Naive thymus-derived CD4-positive, alpha-beta T cell (primary cell): Measurements from ENCODE around the gene TMEM88. TPM values are rescaled to one million over a fixed set of nuclear protein-coding genes. Genes with fewer than 3 reads are reported as not detected.

ENCODE experiments used
- ATAC-seq: fragments of 150-1000 bp; cut with Tn5 transposase; 2 replicates; pipeline ENCODE4 v1.10.0; 2021; ENCODE audit warnings: mild to moderate bottlenecking, moderate library complexity
- CTCF ChIA-PET: fragments of 350-600 bp; sonication (Branson Sonifier 250); formaldehyde crosslinking; loops from one replicate; lab custom pipeline; 2021; ENCODE audit warnings: antibody characterized with exemption; lab: Charles Lee
- POLR2A ChIA-PET: fragments of 350-600 bp; sonication (Branson Sonifier 250); formaldehyde crosslinking; loops from one replicate; lab custom pipeline; 2021; ENCODE audit warnings: antibody characterized with exemption, inconsistent platforms; lab: Charles Lee
- DNase-seq, 9 donors: peaks; one replicate each; pipeline versions ENCODE4 v3.0.0 to v3.0.0-alpha.2; 2020 to 2022; ENCODE audit warnings: mixed read lengths in 1 of 9
- H3K27ac ChIP-seq: one replicate; pipeline ENCODE4 v1.7.0; 2013; ENCODE audit warnings: mild to moderate bottlenecking, low read depth, low read length, moderate library complexity
- H3K27me3 ChIP-seq, 2 donors: one replicate each; pipeline ENCODE4 v1.7.0; 2013; ENCODE audit warnings: low read length in 2 of 2, mild to moderate bottlenecking in 2 of 2, moderate library complexity in 2 of 2; ENCODE audit not compliant: control insufficient read depth in 2 of 2, insufficient read depth in 2 of 2
- H3K36me3 ChIP-seq, 3 experiments: 1 replicate in 2 of 3; 2 replicates in 1 of 3; pipeline ENCODE4 v1.7.0; 2013; ENCODE audit warnings: low read length in 3 of 3, mild to moderate bottlenecking in 3 of 3, moderate library complexity in 1 of 3; ENCODE audit not compliant: insufficient read depth in 3 of 3, control insufficient read depth in 2 of 3
- H3K4me1 ChIP-seq, 2 donors: one replicate each; pipeline ENCODE4 v1.7.0; 2013; ENCODE audit warnings: low read length in 2 of 2, mild to moderate bottlenecking in 2 of 2, moderate library complexity in 1 of 2; ENCODE audit not compliant: control insufficient read depth in 2 of 2, insufficient read depth in 2 of 2
- H3K4me3 ChIP-seq: 2 replicates; pipeline ENCODE4 v1.7.0; 2013; ENCODE audit warnings: mild to moderate bottlenecking, low read length
- H3K9me3 ChIP-seq, 3 experiments: 1 replicate in 2 of 3; 2 replicates in 1 of 3; pipeline ENCODE4 v1.7.0; 2013; ENCODE audit warnings: low read length in 3 of 3; ENCODE audit not compliant: control insufficient read depth in 2 of 3
- H3K27ac Mint-ChIP-seq, 9 donors: one replicate each; pipeline ENCODE4 v1.8.0; 2020 to 2022; ENCODE audit warnings: mixed read lengths in 9 of 9, mild to moderate bottlenecking in 8 of 9, moderate library complexity in 5 of 9, inconsistent platforms in 2 of 9
- H3K27me3 Mint-ChIP-seq, 5 donors: one replicate each; pipeline ENCODE4 v1.8.0; 2021 to 2022; ENCODE audit warnings: mixed read lengths in 5 of 5, mild to moderate bottlenecking in 1 of 5
- H3K36me3 Mint-ChIP-seq, 5 donors: one replicate each; pipeline ENCODE4 v1.8.0; 2020 to 2022; ENCODE audit warnings: mixed read lengths in 5 of 5, mild to moderate bottlenecking in 3 of 5, inconsistent platforms in 1 of 5
- H3K4me1 Mint-ChIP-seq, 7 donors: one replicate each; pipeline ENCODE4 v1.8.0; 2020 to 2022; ENCODE audit warnings: mixed read lengths in 7 of 7, mild to moderate bottlenecking in 3 of 7, inconsistent platforms in 1 of 7
- H3K4me3 Mint-ChIP-seq, 10 donors: one replicate each; pipeline ENCODE4 v1.8.0; 2020 to 2022; ENCODE audit warnings: mild to moderate bottlenecking in 10 of 10, mixed read lengths in 10 of 10, moderate library complexity in 6 of 10, inconsistent platforms in 2 of 10
- H3K9me3 Mint-ChIP-seq, 11 donors: one replicate each; pipeline ENCODE4 v1.8.0; 2020 to 2022; ENCODE audit warnings: mixed read lengths in 11 of 11, mild to moderate bottlenecking in 4 of 11, inconsistent platforms in 1 of 11, moderate library complexity in 1 of 11
- intact Hi-C, 2 donors: fragments of 100-400 bp; cut with micrococcal nuclease; formaldehyde crosslinking; loops; one replicate each; pipeline ENCODE4 v1.15.1; 2023
- polyA plus RNA-seq, 2 donors: library from polyadenylated mRNA; unstranded; fragments of 300-500 nt; fragmentation: Illumina TruSeq; gene quantifications; one replicate each; pipeline ENCODE4 v1.2.3, GENCODE V29; 2021
- total RNA-seq, 6 experiments: library from RNA in 5 of 6; stranded (reverse) in 5 of 6; gene quantifications; 1 replicate in 5 of 6; 2 replicates in 1 of 6; pipeline ENCODE4 v1.2.3 and lab custom pipeline; 2021 to 2026

TMEM88 gene
- total and polyA plus RNA-seq, 7 experiments from 2014 or later, result 0.70 to 32.7 (median 11.6) TPM; not detected in 2

DNA sequence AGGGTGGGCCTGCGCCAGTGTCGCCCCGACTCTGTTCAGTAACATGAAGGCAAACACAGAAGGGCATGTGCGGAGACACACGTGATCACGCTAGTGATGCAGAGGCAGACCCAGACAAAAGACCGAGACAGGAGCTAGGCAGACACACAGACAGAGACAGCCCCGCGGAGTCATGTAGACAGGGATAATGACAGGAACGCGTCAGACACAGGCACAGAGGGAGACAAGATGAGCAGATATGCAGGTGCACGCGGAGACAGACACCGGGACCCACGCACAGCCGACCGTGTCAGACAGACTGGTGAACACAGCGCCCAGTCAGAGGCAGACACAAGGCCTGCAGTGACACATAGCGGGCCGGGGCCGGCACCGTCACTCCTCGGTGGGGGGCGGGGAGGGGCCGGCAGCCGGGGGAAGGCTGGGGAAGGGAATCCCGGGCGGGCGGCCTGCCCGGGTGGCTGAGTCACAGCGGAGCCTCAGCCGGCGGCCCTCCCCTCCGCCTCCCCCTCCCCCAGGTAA, 13.4 kb upstream of the TMEM88 start:
- H3K27me3 ChIP-seq, result no peaks in the 10 kb centered on the region
- Mint-ChIP-seq H3K27ac (peak overlapping the region; percentile 90 to 100 (median 99)), H3K27me3 (peaks cover 0 to 2% (median 0%) of the 10 kb centered on the region in 5 donors), H3K9me3 (peaks cover 0 to 13% (median 0%) of the 10 kb centered on the region in 11 donors), H3K4me3 (peak overlapping the region; percentile 85 to 99 (median 94)), H3K4me1 (peaks cover 41 to 67% (median 55%) of the 10 kb centered on the region in 7 donors), H3K36me3 (peaks cover 0 to 10% (median 3%) of the 10 kb centered on the region in 5 donors)
- peak; percentile 48 for ATAC-seq
- POLR2A ChIA-PET, result interaction anchor here (0.8 to 6.2 kb wide), 6 partner anchors 8 to 603 kb away, joined by 3 to 86 read pairs (median 5); partner anchors contain the start of genes CYB5D1, KDM6B, NAA38 and TP53
- H3K36me3 ChIP-seq, result peaks cover 0 to 12% (median 0%) of the 10 kb centered on the region in 3 experiments
- peak in 8 of 9 donors; percentile 71 to 98 (median 86) for DNase-seq
- H3K4me3 ChIP-seq, result peak overlapping the region; percentile 84
- H3K4me1 ChIP-seq, result peaks cover 31 to 52% of the 10 kb centered on the region in 2 donors
- intact Hi-C loops, result loop anchor here (5.0 to 10.0 kb wide), 5 partner anchors 224 to 1189 kb away; partner anchors contain the start of genes ACADVL (in 1 of the 2), C17orf100 (in 1 of the 2), DLG4 (in 1 of the 2) and FGF11 (in 1 of the 2)
- CTCF ChIA-PET, result interaction anchor here (0.6 to 1.4 kb wide), 4 partner anchors 16 to 98 kb away, joined by 3 to 5 read pairs (median 3); partner anchors contain the start of gene NAA38
- peak overlapping the region; percentile 100 for H3K27ac ChIP-seq
- H3K9me3 ChIP-seq, result no peaks in the 10 kb centered on the region

DNA sequence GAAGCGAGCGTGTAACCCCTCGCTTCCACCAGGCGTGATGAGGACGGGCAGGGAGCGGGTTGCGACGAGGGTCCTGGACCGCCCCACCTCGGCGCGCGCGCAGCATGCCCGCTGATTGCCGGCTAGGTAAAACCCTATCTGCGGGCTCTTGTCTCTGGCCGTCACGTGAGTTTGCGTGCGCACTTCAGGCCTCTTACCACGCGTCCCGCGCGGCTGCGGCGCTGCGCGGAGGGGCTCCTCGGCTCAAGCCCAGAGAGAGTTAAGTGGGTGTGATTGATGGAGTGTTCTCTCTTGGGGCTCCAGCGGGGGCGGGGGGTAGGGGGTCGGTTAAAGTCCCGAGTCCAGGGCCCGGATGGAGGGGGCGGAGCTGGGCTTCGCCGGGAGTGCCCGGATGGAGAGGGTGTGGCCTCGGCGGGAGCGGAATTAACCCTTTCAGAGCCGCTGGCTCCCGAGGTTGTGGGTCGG, 12.9 kb upstream of the TMEM88 start:
- ATAC-seq, result peak; percentile 33
- H3K4me3 ChIP-seq, result peak overlapping the region; percentile 84
- POLR2A ChIA-PET, result interaction anchor here (0.7 to 6.2 kb wide), 5 partner anchors 8 to 155 kb away, joined by 3 to 86 read pairs (median 4); partner anchors contain the start of genes CYB5D1, KDM6B, NAA38 and TP53

DNA sequence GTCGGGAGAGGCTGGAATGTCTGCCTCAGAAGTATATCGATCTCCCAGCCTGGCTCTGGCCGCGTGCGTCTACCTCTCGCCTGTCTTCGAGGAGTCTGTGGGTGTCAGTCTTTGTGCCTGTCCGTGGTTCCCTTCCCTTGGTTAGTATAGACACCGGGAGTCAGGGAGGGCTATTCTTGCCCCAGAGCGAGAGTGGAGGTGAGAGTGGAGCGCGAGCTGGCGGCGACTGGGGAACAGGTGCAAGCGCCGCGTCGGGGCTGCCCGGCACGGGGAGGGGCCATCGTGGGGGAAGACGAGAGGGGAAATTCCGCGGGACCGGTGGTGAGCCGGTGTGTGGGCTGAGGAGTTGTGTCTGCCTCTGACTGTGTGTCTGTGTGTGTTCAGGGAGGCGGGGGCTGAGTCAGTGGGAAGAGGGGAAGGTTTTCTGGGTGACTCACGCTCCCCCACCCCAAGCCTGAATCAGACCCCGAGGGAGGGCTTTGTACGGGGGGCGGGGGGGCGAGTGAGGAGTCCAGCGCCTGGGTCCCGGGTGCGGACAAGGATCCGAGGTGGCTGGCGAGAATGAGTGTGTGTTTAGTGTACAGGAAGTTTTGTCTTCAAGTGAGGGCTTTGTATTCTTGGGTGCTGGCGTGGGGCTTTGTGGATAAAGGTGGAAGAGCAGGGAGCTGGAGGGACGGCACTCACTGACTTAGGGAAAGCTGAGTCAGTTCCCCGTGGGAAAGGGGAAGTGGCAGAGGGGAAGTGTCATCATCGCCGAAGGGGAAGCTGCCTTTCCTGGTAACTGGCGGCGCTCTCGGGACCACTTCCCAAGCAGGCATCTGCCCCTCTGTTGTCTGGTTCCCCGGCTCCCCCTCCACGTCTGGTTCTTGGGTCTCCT, 12.2 kb upstream of the TMEM88 start:
- Mint-ChIP-seq H3K9me3 (peaks cover 0 to 13% (median 0%) of the 10 kb centered on the region in 11 donors), H3K4me1 (peaks cover 32 to 57% (median 45%) of the 10 kb centered on the region in 7 donors), H3K4me3 (peak overlapping the region; percentile 85 to 99 (median 94)), H3K27ac (peak overlapping the region; percentile 90 to 100 (median 99)), H3K36me3 (peaks cover 0 to 10% (median 3%) of the 10 kb centered on the region in 5 donors), H3K27me3 (peaks cover 0 to 2% (median 0%) of the 10 kb centered on the region in 5 donors)
- Histone ChIP-seq H3K4me1 (peaks cover 20 to 41% of the 10 kb centered on the region in 2 donors), H3K27ac (peak overlapping the region; percentile 100), H3K4me3 (peak overlapping the region; percentile 84), H3K36me3 (peaks cover 0 to 21% (median 0%) of the 10 kb centered on the region in 3 experiments), H3K9me3 (no peaks in the 10 kb centered on the region), H3K27me3 (no peaks in the 10 kb centered on the region)
- intact Hi-C loops, result loop anchor here (1.0 to 10.0 kb wide), 11 partner anchors 9 to 1190 kb away; partner anchors contain the start of genes ACADVL (in 1 of the 2), C17orf100 (in 1 of the 2), DLG4 (in 1 of the 2) and EIF5A (in 1 of the 2)
- DNase-seq (peak; percentile 84 to 98 (median 91)), ATAC-seq (peak; percentile 66)
- ChIA-PET CTCF (interaction anchor here (0.8 to 1.4 kb wide), 4 partner anchors 9 to 147 kb away, joined by 3 to 7 read pairs (median 4); partner anchors contain the start of gene NAA38), POLR2A (interaction anchor here (0.5 to 6.2 kb wide), 10 partner anchors 9 to 295 kb away, joined by 3 to 86 read pairs (median 4); partner anchors contain the start of genes CYB5D1, KDM6B, NAA38 and TP53)

More for the DNA sequence above, 12.9 kb upstream of the TMEM88 start:
- no peaks in the 10 kb centered on the region for H3K9me3 ChIP-seq
- DNase-seq, result peak in 8 of 9 donors; percentile 77 to 91 (median 82)
- intact Hi-C loops, result loop anchor here (1.0 to 10.0 kb wide), 10 partner anchors 9 to 1190 kb away; partner anchors contain the start of genes ACADVL (in 1 of the 2), C17orf100 (in 1 of the 2), DLG4 (in 1 of the 2) and EIF5A (in 1 of the 2)
- peaks cover 26 to 48% of the 10 kb centered on the region in 2 donors for H3K4me1 ChIP-seq
- H3K4me3 Mint-ChIP-seq, result peak overlapping the region; percentile 85 to 99 (median 94)
- H3K27me3 Mint-ChIP-seq, result peaks cover 0 to 2% (median 0%) of the 10 kb centered on the region in 5 donors
- CTCF ChIA-PET, result interaction anchor here (0.6 to 1.4 kb wide), 5 partner anchors 15 to 148 kb away, joined by 3 to 4 read pairs (median 3); partner anchors contain the start of gene NAA38
- peaks cover 0 to 10% (median 3%) of the 10 kb centered on the region in 5 donors for H3K36me3 Mint-ChIP-seq
- H3K9me3 Mint-ChIP-seq, result peaks cover 0 to 13% (median 0%) of the 10 kb centered on the region in 11 donors
- peak overlapping the region; percentile 100 for H3K27ac ChIP-seq
- peaks cover 39 to 64% (median 51%) of the 10 kb centered on the region in 7 donors for H3K4me1 Mint-ChIP-seq
- H3K27me3 ChIP-seq, result no peaks in the 10 kb centered on the region
- peak overlapping the region; percentile 90 to 100 (median 99) for H3K27ac Mint-ChIP-seq
- H3K36me3 ChIP-seq, result peaks cover 0 to 15% (median 0%) of the 10 kb centered on the region in 3 experiments

DNA sequence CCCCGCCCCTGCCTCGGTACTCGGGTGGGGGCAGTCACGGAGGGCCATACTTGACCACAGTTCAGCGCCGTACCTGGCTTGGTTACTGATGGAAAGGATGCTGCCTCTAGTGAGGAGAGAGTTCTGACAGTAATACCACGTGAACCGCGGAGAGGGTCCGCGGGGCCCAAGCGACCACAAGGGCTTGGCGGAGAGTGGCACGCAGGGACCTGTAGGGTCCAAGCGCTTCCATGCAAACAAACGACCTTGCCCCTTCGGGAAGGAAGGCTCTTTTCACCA, 11.7 kb upstream of the TMEM88 start:
- intact Hi-C loops, result loop anchor here (1.0 to 10.0 kb wide), 9 partner anchors 8 to 1191 kb away; partner anchors contain the start of genes ACADVL (in 1 of the 2), C17orf100 (in 1 of the 2), DLG4 (in 1 of the 2) and EIF5A (in 1 of the 2)
- Mint-ChIP-seq H3K27me3 (peaks cover 0 to 2% (median 0%) of the 10 kb centered on the region in 5 donors), H3K4me1 (peaks cover 29 to 54% (median 41%) of the 10 kb centered on the region in 7 donors), H3K36me3 (peaks cover 0 to 10% (median 3%) of the 10 kb centered on the region in 5 donors), H3K27ac (peak overlapping the region; percentile 90 to 100 (median 99)), H3K9me3 (peaks cover 0 to 13% (median 0%) of the 10 kb centered on the region in 11 donors), H3K4me3 (peak overlapping the region; percentile 85 to 99 (median 94))
- peaks cover 0 to 25% (median 0%) of the 10 kb centered on the region in 3 experiments for H3K36me3 ChIP-seq
- ChIA-PET POLR2A (interaction anchor here (0.5 to 6.2 kb wide), 7 partner anchors 8 to 295 kb away, joined by 3 to 86 read pairs (median 4); partner anchors contain the start of genes CYB5D1, KDM6B and NAA38), CTCF (interaction anchor here (1.1 to 1.3 kb wide), 2 partner anchors 8 to 16 kb away, joined by 4 to 7 read pairs; no protein-coding TSS in a partner anchor)
- H3K27ac ChIP-seq, result peak overlapping the region; percentile 100
- peak overlapping the region; percentile 84 for H3K4me3 ChIP-seq
- H3K9me3 ChIP-seq, result no peaks in the 10 kb centered on the region
- H3K27me3 ChIP-seq, result no peaks in the 10 kb centered on the region
- DNase-seq, result peak in 4 of 9 donors; percentile 42 to 66 (median 56)
- H3K4me1 ChIP-seq, result peaks cover 20 to 38% of the 10 kb centered on the region in 2 donors
- no peak for ATAC-seq

DNA sequence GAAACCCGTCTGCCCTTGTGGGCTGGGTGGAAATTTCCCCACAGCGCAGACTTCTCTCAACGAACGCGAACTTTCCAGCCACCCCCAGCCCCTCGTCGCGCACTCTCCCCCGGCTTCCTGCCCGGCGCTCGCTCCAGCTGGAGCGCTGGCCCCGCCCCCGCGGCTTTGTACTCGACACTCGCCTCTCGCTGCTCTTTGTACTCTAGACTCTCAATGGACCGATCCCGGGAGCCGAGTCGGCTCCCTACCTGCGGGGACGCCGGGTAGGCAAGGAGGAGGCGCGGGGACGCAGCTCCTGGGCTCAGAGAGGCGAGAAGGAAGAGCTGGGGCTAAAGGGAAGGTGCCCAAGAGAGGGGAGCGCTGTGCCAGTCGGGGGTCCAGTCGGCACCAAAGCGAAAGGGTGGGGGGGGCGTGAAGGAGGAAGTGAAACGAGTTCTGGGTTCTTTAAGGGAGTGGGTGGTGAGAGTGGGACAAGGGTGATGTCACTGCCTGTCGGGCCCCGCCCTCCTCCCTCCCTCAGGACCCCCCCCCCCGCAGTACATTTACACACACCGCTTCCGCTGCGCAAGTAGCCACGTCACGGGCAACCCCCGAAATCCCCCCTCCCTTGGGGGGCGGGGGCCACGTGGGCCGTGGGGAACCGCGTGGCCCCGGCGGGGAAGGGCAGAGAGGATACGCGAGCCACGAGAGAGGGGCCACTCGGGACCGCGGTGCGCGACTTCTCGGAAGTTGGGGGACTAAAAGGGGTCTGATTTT, 11.2 kb upstream of the TMEM88 start:
- Histone ChIP-seq H3K36me3 (peaks cover 0 to 28% (median 0%) of the 10 kb centered on the region in 3 experiments), H3K27me3 (no peaks in the 10 kb centered on the region), H3K27ac (peak overlapping the region; percentile 100), H3K9me3 (no peaks in the 10 kb centered on the region), H3K4me3 (peak overlapping the region; percentile 84), H3K4me1 (peaks cover 17 to 34% of the 10 kb centered on the region in 2 donors)
- Mint-ChIP-seq H3K27me3 (peaks cover 0 to 2% (median 0%) of the 10 kb centered on the region in 5 donors), H3K4me3 (peak overlapping the region; percentile 85 to 99 (median 94)), H3K4me1 (peaks cover 27 to 49% (median 37%) of the 10 kb centered on the region in 7 donors), H3K36me3 (peaks cover 0 to 10% (median 3%) of the 10 kb centered on the region in 5 donors), H3K27ac (peak overlapping the region; percentile 90 to 100 (median 99)), H3K9me3 (peaks cover 0 to 13% (median 0%) of the 10 kb centered on the region in 11 donors)
- POLR2A ChIA-PET, result interaction anchor here (0.5 to 6.2 kb wide), 7 partner anchors 8 to 296 kb away, joined by 3 to 86 read pairs (median 4); partner anchors contain the start of genes CYB5D1, KDM6B and NAA38
- CTCF ChIA-PET, result interaction anchor here (1.1 to 1.3 kb wide), 2 partner anchors 8 to 16 kb away, joined by 4 to 7 read pairs; no protein-coding TSS in a partner anchor
- DNase-seq (peak; percentile 87 to 94 (median 91)), ATAC-seq (peak; percentile 50)
- intact Hi-C loops, result loop anchor here (1.0 to 10.0 kb wide), 18 partner anchors 8 to 1191 kb away; partner anchors contain the start of genes NAA38 (in 2 of the 2), POLR2A (in 2 of the 2), ACADVL (in 1 of the 2) and ALOXE3 (in 1 of the 2)
